ENCODE data around the gene ART5. TPM values are rescaled to one million over a fixed set of nuclear protein-coding genes. Genes with fewer than 3 reads are reported as not detected.

ART5 gene, protein sequence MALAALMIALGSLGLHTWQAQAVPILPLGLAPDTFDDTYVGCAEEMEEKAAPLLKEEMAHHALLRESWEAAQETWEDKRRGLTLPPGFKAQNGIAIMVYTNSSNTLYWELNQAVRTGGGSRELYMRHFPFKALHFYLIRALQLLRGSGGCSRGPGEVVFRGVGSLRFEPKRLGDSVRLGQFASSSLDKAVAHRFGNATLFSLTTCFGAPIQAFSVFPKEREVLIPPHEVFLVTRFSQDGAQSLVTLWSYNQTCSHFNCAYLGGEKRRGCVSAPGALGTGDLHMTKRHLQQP
- total RNA-seq (2.3 and 6.3 TPM in 2 replicates), polyA plus RNA-seq (12.4 and 19.3 TPM in 2 replicates)

DNA sequence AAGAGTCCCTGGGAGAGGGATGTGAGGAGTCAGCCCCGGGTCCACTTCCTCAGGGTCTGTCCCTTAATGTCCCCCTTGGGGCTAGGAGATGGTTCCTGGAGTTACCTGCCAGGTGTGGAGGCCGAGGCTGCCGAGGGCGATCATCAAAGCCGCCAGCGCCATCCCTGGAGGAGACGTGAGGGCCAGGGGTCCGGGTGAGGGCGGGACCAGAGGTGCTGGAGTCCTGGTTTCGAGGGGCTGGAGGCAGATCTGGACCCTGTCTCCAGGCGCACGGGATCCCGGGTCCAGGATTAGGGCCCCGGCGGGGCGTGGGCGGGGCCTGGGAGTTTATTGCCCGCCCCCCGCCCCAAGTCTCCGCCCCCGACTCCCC, at the start of gene ART5:
TSS of gene ART5 (minus strand) at position 292 of the 370 bp plus-strand sequence. CDS start at position 162, 130 bp downstream.
- no peaks in the 10 kb centered on the region for H3K9me2 ChIP-seq (replicated peaks; ENCODE audit: insufficient read depth)
- no peaks in the 10 kb centered on the region for H4K20me1 ChIP-seq (ENCODE audit: insufficient read depth, poor library complexity, severe bottlenecking)
- H2AFZ ChIP-seq, result peak within 1 kb of the TSS; percentile 90
- H3K27ac ChIP-seq, result peak within 1 kb of the TSS; percentile 66
- H3K36me3 ChIP-seq (replicated peaks; ENCODE audit: insufficient read depth, low read depth), result no peaks in the 10 kb centered on the region
- H3K4me1 ChIP-seq (ENCODE audit: insufficient read depth), result peaks cover 12% of the 10 kb centered on the region
- H3K9me3 ChIP-seq (ENCODE audit: low read depth), result no peaks in the 10 kb centered on the region
- peak within 1 kb of the TSS; percentile 96 for H3K4me2 ChIP-seq
- peak within 1 kb of the TSS; percentile 71 for H3K4me3 ChIP-seq
- H3K27me3 ChIP-seq, result no peaks in the 10 kb centered on the region
- H3K79me2 ChIP-seq, result no peaks in the 10 kb centered on the region
- no peak for TF ChIP-seq EZH2phosphoT487 (IDR thresholded peaks at IDR 0.05; ENCODE audit: low read depth, severe bottlenecking, unreplicated experiment)
- TF ChIP-seq, protein P1, sequence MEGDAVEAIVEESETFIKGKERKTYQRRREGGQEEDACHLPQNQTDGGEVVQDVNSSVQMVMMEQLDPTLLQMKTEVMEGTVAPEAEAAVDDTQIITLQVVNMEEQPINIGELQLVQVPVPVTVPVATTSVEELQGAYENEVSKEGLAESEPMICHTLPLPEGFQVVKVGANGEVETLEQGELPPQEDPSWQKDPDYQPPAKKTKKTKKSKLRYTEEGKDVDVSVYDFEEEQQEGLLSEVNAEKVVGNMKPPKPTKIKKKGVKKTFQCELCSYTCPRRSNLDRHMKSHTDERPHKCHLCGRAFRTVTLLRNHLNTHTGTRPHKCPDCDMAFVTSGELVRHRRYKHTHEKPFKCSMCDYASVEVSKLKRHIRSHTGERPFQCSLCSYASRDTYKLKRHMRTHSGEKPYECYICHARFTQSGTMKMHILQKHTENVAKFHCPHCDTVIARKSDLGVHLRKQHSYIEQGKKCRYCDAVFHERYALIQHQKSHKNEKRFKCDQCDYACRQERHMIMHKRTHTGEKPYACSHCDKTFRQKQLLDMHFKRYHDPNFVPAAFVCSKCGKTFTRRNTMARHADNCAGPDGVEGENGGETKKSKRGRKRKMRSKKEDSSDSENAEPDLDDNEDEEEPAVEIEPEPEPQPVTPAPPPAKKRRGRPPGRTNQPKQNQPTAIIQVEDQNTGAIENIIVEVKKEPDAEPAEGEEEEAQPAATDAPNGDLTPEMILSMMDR (IDR thresholded peaks at IDR 0.05; ENCODE audit: poor library complexity), result no peak
- TF ChIP-seq EZH2 (IDR thresholded peaks at IDR 0.05; ENCODE audit: borderline replicate concordance), result no peak
- WGBS (ENCODE audit: low lambda C conversion rate, missing lambda C conversion rate), result 23% methylated on average over 7 of the region's 21 CpGs
- no peak for DNase-seq (ENCODE audit: low spot score)

DNA sequence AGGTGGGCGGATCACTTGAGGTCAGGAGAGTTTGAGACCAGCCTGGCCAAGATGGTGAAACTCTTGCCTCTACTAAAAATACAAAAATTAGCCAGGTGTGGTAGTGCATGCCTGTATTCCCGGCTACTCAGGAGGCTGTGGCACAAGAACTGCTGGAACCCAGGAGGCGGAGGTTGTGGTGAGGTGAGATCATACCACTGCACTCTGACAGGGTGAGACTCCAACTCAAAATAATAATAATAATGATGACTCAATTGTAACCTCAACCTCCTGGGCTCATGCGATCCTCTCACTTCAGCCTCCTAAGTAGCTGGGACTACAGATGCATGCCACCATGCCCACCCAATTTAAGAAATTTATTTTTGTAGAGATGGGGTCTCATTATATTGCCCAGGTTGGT, 45.0 kb upstream of the ART5 start:
- Histone ChIP-seq H4K20me1 (ENCODE audit: insufficient read depth, poor library complexity, severe bottlenecking) (no peaks in the 10 kb centered on the region), H3K9me2 (replicated peaks; ENCODE audit: insufficient read depth) (no peaks in the 10 kb centered on the region), H3K27me3 (no peaks in the 10 kb centered on the region), H3K79me2 (no peaks in the 10 kb centered on the region), H3K4me2 (no peak overlapping the region), H3K36me3 (replicated peaks; ENCODE audit: insufficient read depth, low read depth) (no peaks in the 10 kb centered on the region), H3K9me3 (ENCODE audit: low read depth) (no peaks in the 10 kb centered on the region), H3K4me1 (ENCODE audit: insufficient read depth) (no peaks in the 10 kb centered on the region), H3K4me3 (no peak overlapping the region), H2AFZ (no peak overlapping the region), H3K27ac (no peak overlapping the region)
- 75% methylated on average over 4 of the region's 4 CpGs for WGBS (ENCODE audit: low lambda C conversion rate, missing lambda C conversion rate)
- no peak for DNase-seq (ENCODE audit: low spot score)
- no peak for TF ChIP-seq EZH2phosphoT487 (IDR thresholded peaks at IDR 0.05; ENCODE audit: low read depth, severe bottlenecking, unreplicated experiment)
- TF ChIP-seq, protein P1 (IDR thresholded peaks at IDR 0.05; ENCODE audit: poor library complexity), result no peak
- no peak for TF ChIP-seq EZH2 (IDR thresholded peaks at IDR 0.05; ENCODE audit: borderline replicate concordance)

DNA sequence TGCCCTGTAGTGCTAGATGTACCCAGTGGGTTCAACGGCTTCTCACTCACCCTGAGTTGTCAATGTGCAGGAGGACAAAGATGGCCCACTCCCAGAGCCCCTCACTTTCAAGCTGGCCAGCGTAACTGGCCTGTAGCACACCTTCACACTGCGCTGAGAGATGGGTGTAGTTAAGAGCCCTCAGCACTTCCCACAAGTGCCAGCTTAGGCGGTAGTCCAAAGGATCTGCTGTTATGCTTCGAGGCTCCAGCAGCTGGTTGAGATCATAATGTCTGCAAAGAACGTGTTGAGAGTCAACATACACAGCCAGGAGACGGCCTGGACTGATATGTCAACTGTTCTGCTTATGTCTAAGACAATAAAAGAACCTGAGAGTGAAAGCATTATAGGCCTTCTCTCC, 44.1 kb upstream of the ART5 start:
- no peaks in the 10 kb centered on the region for H3K4me1 ChIP-seq (ENCODE audit: insufficient read depth)
- H2AFZ ChIP-seq, result no peak overlapping the region
- no peak for DNase-seq (ENCODE audit: low spot score)
- no peaks in the 10 kb centered on the region for H3K27me3 ChIP-seq
- no peak overlapping the region for H3K4me2 ChIP-seq
- H3K9me3 ChIP-seq (ENCODE audit: low read depth), result no peaks in the 10 kb centered on the region
- no peaks in the 10 kb centered on the region for H3K79me2 ChIP-seq
- H3K36me3 ChIP-seq (replicated peaks; ENCODE audit: insufficient read depth, low read depth), result no peaks in the 10 kb centered on the region
- 72% methylated on average over 7 of the region's 7 CpGs for WGBS (ENCODE audit: low lambda C conversion rate, missing lambda C conversion rate)
- no peak for TF ChIP-seq EZH2phosphoT487 (IDR thresholded peaks at IDR 0.05; ENCODE audit: low read depth, severe bottlenecking, unreplicated experiment)
- TF ChIP-seq, protein P1 (IDR thresholded peaks at IDR 0.05; ENCODE audit: poor library complexity), result no peak
- TF ChIP-seq EZH2 (IDR thresholded peaks at IDR 0.05; ENCODE audit: borderline replicate concordance), result no peak
- no peaks in the 10 kb centered on the region for H4K20me1 ChIP-seq (ENCODE audit: insufficient read depth, poor library complexity, severe bottlenecking)
- no peak overlapping the region for H3K27ac ChIP-seq
- no peak overlapping the region for H3K4me3 ChIP-seq
- H3K9me2 ChIP-seq (replicated peaks; ENCODE audit: insufficient read depth), result no peaks in the 10 kb centered on the region
